H1 (cell line): ENCODE measurements around the gene IGSF11. TPM values are rescaled to one million over a fixed set of nuclear protein-coding genes. Genes with fewer than 3 reads are reported as not detected.

Experiments
- CTCF ChIA-PET: fragments of 300-600 bp; sonication (Branson Sonifier 250); formaldehyde crosslinking; loops from one replicate; lab custom pipeline; 2021; ENCODE audit not compliant: partially characterized antibody; lab: Charles Lee
- POLR2A ChIA-PET: fragments of 300-600 bp; sonication (Branson Sonifier 250); formaldehyde crosslinking; loops from one replicate; lab custom pipeline; 2021; ENCODE audit warnings: inconsistent platforms; ENCODE audit not compliant: partially characterized antibody; lab: Charles Lee
- DNase-seq, 2 experiments: peaks; one replicate each; pipeline versions ENCODE4 v3.0.0 to v3.0.0-alpha.2; 2010 to 2022; ENCODE audit warnings: low spot score in 2 of 2, low read depth in 1 of 2, mixed read lengths in 1 of 2
- FAIRE-seq: peaks from 2 replicates; lab custom pipeline; 2011; peaks lifted over from hg19 to GRCh38; lab: Jason Lieb, UNC
- H2AFZ ChIP-seq: 2 replicates; pipeline ENCODE4 v1.8.1; 2012; ENCODE audit warnings: low read length, inconsistent platforms
- H2AK5ac ChIP-seq: 2 replicates; pipeline ENCODE4 v1.6.1; 2013; ENCODE audit warnings: low read depth, low read length
- H2BK120ac ChIP-seq: replicated peaks from 2 replicates; pipeline ENCODE3; 2013; ENCODE audit warnings: low read depth, low read length, inconsistent platforms
- H2BK12ac ChIP-seq: 2 replicates; pipeline ENCODE4 v1.6.1; 2013; ENCODE audit warnings: low read depth, low read length
- H2BK15ac ChIP-seq: 2 replicates; pipeline ENCODE4 v1.6.1; 2013; ENCODE audit warnings: low read length
- H2BK20ac ChIP-seq: 2 replicates; pipeline ENCODE4 v1.6.1; 2013; ENCODE audit warnings: low read length
- H2BK5ac ChIP-seq: 2 replicates; pipeline ENCODE4 v1.6.1; 2013; ENCODE audit warnings: low read depth, low read length
- H3K14ac ChIP-seq: 2 replicates; pipeline ENCODE4 v1.6.1; 2013; ENCODE audit warnings: inconsistent platforms; ENCODE audit not compliant: insufficient read length
- H3K18ac ChIP-seq: 2 replicates; pipeline ENCODE4 v1.6.1; 2013; ENCODE audit warnings: low read length; ENCODE audit errors: extremely low read depth
- H3K23ac ChIP-seq: 2 replicates; pipeline ENCODE4 v1.6.1; 2013; ENCODE audit warnings: inconsistent platforms; ENCODE audit not compliant: insufficient read length
- H3K23me2 ChIP-seq: 2 replicates; pipeline ENCODE4 v1.6.1; 2013; ENCODE audit warnings: low read depth, low read length
- H3K27ac ChIP-seq: 2 replicates; pipeline ENCODE4 v1.6.1; 2011; ENCODE audit warnings: low read depth, low read length, inconsistent platforms
- H3K27me3 ChIP-seq, 4 experiments: replicated peaks in 1 of 4; 1 replicate in 1 of 4; 2 replicates in 3 of 4; pipeline versions ENCODE4 v1.6.1 to v1.8.1; 2011 to 2013; ENCODE audit warnings: low read length in 3 of 4, mild to moderate bottlenecking in 3 of 4, inconsistent platforms in 2 of 4, mixed read lengths in 2 of 4, moderate library complexity in 1 of 4; ENCODE audit not compliant: control insufficient read depth in 3 of 4, insufficient read depth in 3 of 4; ENCODE audit errors: extremely low read depth in 1 of 4
- H3K36me3 ChIP-seq, 4 experiments: 2 replicates each; pipeline versions ENCODE4 v1.6.1 to v1.8.1; 2011 to 2013; ENCODE audit warnings: mild to moderate bottlenecking in 4 of 4, low read length in 3 of 4, moderate library complexity in 2 of 4, control low read depth in 1 of 4, inconsistent platforms in 1 of 4; ENCODE audit not compliant: insufficient read depth in 4 of 4, control insufficient read depth in 2 of 4
- H3K4ac ChIP-seq: replicated peaks from 2 replicates; pipeline ENCODE3; 2013; ENCODE audit warnings: low read length, low read depth, mixed read lengths, inconsistent platforms; ENCODE audit not compliant: insufficient read length
- H3K4me1 ChIP-seq, 4 experiments: replicated peaks in 1 of 4; 1 replicate in 1 of 4; 2 replicates in 3 of 4; pipeline versions ENCODE4 v1.6.1 to v1.8.1; 2011 to 2013; ENCODE audit warnings: low read length in 3 of 4, inconsistent platforms in 2 of 4, mixed read lengths in 1 of 4; ENCODE audit not compliant: insufficient read depth in 4 of 4, control insufficient read depth in 3 of 4
- H3K4me2 ChIP-seq, 2 experiments: 2 replicates each; pipeline versions ENCODE4 v1.6.1 to v1.8.1; 2011 to 2013; ENCODE audit warnings: low read depth in 2 of 2, low read length in 2 of 2, control low read depth in 1 of 2, inconsistent platforms in 1 of 2, mild to moderate bottlenecking in 1 of 2; ENCODE audit not compliant: insufficient read depth in 1 of 2
- H3K4me3 ChIP-seq, 4 experiments: fragments of 200-600, 300-600 bp in 1 of 4; sonication (generic), shearing (Covaris generic), sonication (Bioruptor Twin) in 1 of 4; 2 replicates each; pipeline versions ENCODE4 v1.5.1 to v1.8.1; 2011 to 2016; ENCODE audit warnings: low read length in 4 of 4, low read depth in 3 of 4, control low read depth in 2 of 4, inconsistent platforms in 2 of 4, mild to moderate bottlenecking in 2 of 4, mixed read lengths in 1 of 4, moderate library complexity in 1 of 4; ENCODE audit not compliant: insufficient read depth in 2 of 4; ENCODE audit errors: extremely low read depth in 1 of 4
- H3K56ac ChIP-seq: replicated peaks from 2 replicates; pipeline ENCODE3; 2013; ENCODE audit warnings: low read depth, mild to moderate bottlenecking, mixed read lengths, low read length, inconsistent platforms; ENCODE audit not compliant: insufficient read length
- H3K79me1 ChIP-seq: 2 replicates; pipeline ENCODE4 v1.6.1; 2013; ENCODE audit warnings: low read depth, low read length, control low read depth
- H3K79me2 ChIP-seq, 2 experiments: 2 replicates each; pipeline versions ENCODE4 v1.6.1 to v1.8.1; 2012 to 2013; ENCODE audit warnings: low read length in 2 of 2, mild to moderate bottlenecking in 2 of 2, inconsistent platforms in 1 of 2; ENCODE audit not compliant: insufficient read depth in 2 of 2, control insufficient read depth in 1 of 2
- H3K9ac ChIP-seq, 4 experiments: replicated peaks in 1 of 4; 1 replicate in 1 of 4; 2 replicates in 3 of 4; pipeline versions ENCODE4 v1.6.1 to v1.8.1; 2011 to 2013; ENCODE audit warnings: low read depth in 3 of 4, low read length in 3 of 4, control low read depth in 2 of 4, mild to moderate bottlenecking in 2 of 4, moderate library complexity in 2 of 4, inconsistent platforms in 1 of 4; ENCODE audit errors: extremely low read depth in 1 of 4
- H3K9me3 ChIP-seq, 2 experiments: 2 replicates each; pipeline versions ENCODE4 v1.6.1 to v1.8.1; 2012 to 2013; ENCODE audit warnings: mild to moderate bottlenecking in 2 of 2, moderate library complexity in 2 of 2, control low read depth in 1 of 2, inconsistent platforms in 1 of 2, low read depth in 1 of 2, low read length in 1 of 2, mixed read lengths in 1 of 2; ENCODE audit not compliant: insufficient read depth in 2 of 2
- H4K20me1 ChIP-seq, 2 experiments: replicated peaks in 1 of 2; 2 replicates each; pipeline versions ENCODE3 to v1.8.1; 2011 to 2013; ENCODE audit warnings: inconsistent platforms in 2 of 2, low read length in 2 of 2, mild to moderate bottlenecking in 1 of 2; ENCODE audit not compliant: insufficient read depth in 2 of 2, control insufficient read depth in 1 of 2
- H4K5ac ChIP-seq: 2 replicates; pipeline ENCODE4 v1.6.1; 2013; ENCODE audit warnings: low read length, low read depth, mixed read lengths, inconsistent platforms; ENCODE audit not compliant: insufficient read length
- H4K8ac ChIP-seq: 2 replicates; pipeline ENCODE4 v1.8.0; 2013; ENCODE audit warnings: mild to moderate bottlenecking, moderate library complexity, low read length, inconsistent platforms; ENCODE audit not compliant: insufficient read depth; ENCODE audit errors: extremely low read depth
- H4K91ac ChIP-seq: replicated peaks from 2 replicates; pipeline ENCODE3; 2013; ENCODE audit warnings: low read length, mixed read lengths, inconsistent platforms; ENCODE audit not compliant: insufficient read length
- BRCA1 ChIP-seq: IDR thresholded peaks from 2 replicates; pipeline ENCODE4 v1.6.1; 2012; ENCODE audit warnings: low read depth, low read length, improper control_type of control experiment
- CBX5 ChIP-seq: fragments of 300-800, 300-1000 bp; sonication (generic); IDR thresholded peaks from 2 replicates; pipeline ENCODE4 v1.7.1; 2016; ENCODE audit warnings: antibody characterized with exemption, low read length, low read depth
- GTF2F1 ChIP-seq: IDR thresholded peaks from 2 replicates; pipeline ENCODE4 v1.6.1; 2012; ENCODE audit warnings: low read depth, low read length, improper control_type of control experiment, borderline replicate concordance
- HDAC2 ChIP-seq, 2 experiments: fragments of 300-600 bp in 1 of 2; sonication (generic) in 1 of 2; IDR thresholded peaks; 2 replicates each; pipeline ENCODE4 v1.6.1; 2011 to 2012; ENCODE audit warnings: low read depth in 2 of 2, low read length in 2 of 2, mild to moderate bottlenecking in 2 of 2, moderate library complexity in 2 of 2, borderline replicate concordance in 1 of 2, inconsistent platforms in 1 of 2
- MAFK ChIP-seq: IDR thresholded peaks from 2 replicates; pipeline ENCODE4 v1.6.1; 2012; ENCODE audit warnings: low read depth, mild to moderate bottlenecking, improper control_type of control experiment, low read length
- MAX ChIP-seq: IDR thresholded peaks from 2 replicates; pipeline ENCODE4 v1.6.1; 2012; ENCODE audit warnings: inconsistent platforms
- SRF ChIP-seq: IDR thresholded peaks from 2 replicates; pipeline ENCODE4 v1.6.1; 2011; ENCODE audit warnings: mild to moderate bottlenecking, low read depth, low read length, moderate library complexity
- TAF1 ChIP-seq: IDR thresholded peaks from 2 replicates; pipeline ENCODE4 v1.6.1; 2011; ENCODE audit warnings: mild to moderate bottlenecking, low read depth, low read length
- polyA plus RNA-seq, 7 experiments: library from polyadenylated mRNA; depleted of rRNA in 3 of 7; stranded (reverse) in 5 of 7; unstranded in 2 of 7; fragments of >200 nt in 5 of 7; fragments of 200-250 nt in 2 of 7; gene quantifications; 1 replicate in 5 of 7; 2 replicates in 1 of 7; 4 replicates in 1 of 7; pipeline versions ENCODE4 v1.2.1 to v1.2.3, GENCODE V29; 2011 to 2013; ENCODE audit warnings: missing spikeins in 2 of 7, mixed read lengths in 2 of 7
- total RNA-seq: library from RNA; stranded (reverse); fragmentation: NEBNext Ultra II Directional; extraction: Animal tissue kit (Norgen Biotek cat#: 25700); gene quantifications from 2 replicates; pipeline ENCODE4 v1.2.1, GENCODE V29; 2021

The IGSF11 gene
- total and polyA plus RNA-seq, 2 of the 8 experiments (the other 6 are each of a cell fraction or from before 2014, with no cell fraction given) = 1.1 to 4.1 TPM

- Histone ChIP-seq H2BK12ac (no peak overlapping the region), H3K4me2 (no peak overlapping the region), H3K36me3 (no peaks in the 10 kb centered on the region), H3K56ac (no peak overlapping the region), H3K23ac (no peak overlapping the region), H3K79me2 (no peaks in the 10 kb centered on the region), H3K4me3 (no peak overlapping the region), H4K8ac (no peak overlapping the region), H4K5ac (no peak overlapping the region), H3K14ac (no peak overlapping the region), H3K9me3 (no peaks in the 10 kb centered on the region), H2AFZ (no peak overlapping the region), H3K9ac (no peak overlapping the region), H3K18ac (no peak overlapping the region), H3K4ac (no peak overlapping the region), H2BK20ac (no peak overlapping the region), H4K20me1 (no peaks in the 10 kb centered on the region), H3K79me1 (no peaks in the 10 kb centered on the region), H2BK120ac (no peak overlapping the region), H3K4me1 (no peaks in the 10 kb centered on the region), H2AK5ac (no peak overlapping the region), H3K27me3 (no peaks in the 10 kb centered on the region), H3K27ac (no peak overlapping the region), H2BK5ac (no peak overlapping the region), H2BK15ac (no peak overlapping the region), H3K23me2 (no peaks in the 10 kb centered on the region), H4K91ac (no peak overlapping the region)
- ChIA-PET CTCF (interaction anchor here (1.3 kb wide), 1 partner anchor 25 kb away, joined by 3 read pairs; no protein-coding TSS in a partner anchor), POLR2A (no interaction called here)
- no peak for DNase-seq
- no peak for FAIRE-seq
- TF ChIP-seq BRCA1 = no peak
- no peak for TF ChIP-seq SRF
- TF ChIP-seq MAX = no peak
- TF ChIP-seq MAFK = no peak
- no peak for TF ChIP-seq HDAC2 (IDR thresholded peaks at IDR 0.05; ENCODE audit: borderline replicate concordance in 1 of 2, low read depth in 2 of 2, low read length in 2 of 2)
- no peak for TF ChIP-seq GTF2F1
- TF ChIP-seq CBX5 = no peak
- TF ChIP-seq TAF1 = no peak
Observed at GRCh38 chr3:118943597-118943996, 91.0 kb downstream of the IGSF11 start.
